HG02943 (cell line): ENCODE measurements around the gene GTF3C6.
"Not testable (repeated sequence)": the region's sequence is repeated elsewhere in the genome, so short reads cannot be mapped to it uniquely, and the experiment has no call there.

ENCODE experiments used
- ATAC-seq: cut with Tn5 transposase; IDR thresholded peaks from one replicate; pipeline ENCODE4 v1.9.1; 2021; ENCODE audit warnings: mild to moderate bottlenecking, low read depth, moderate library complexity; ENCODE audit not compliant: unreplicated experiment

GTF3C6 gene

DNA sequence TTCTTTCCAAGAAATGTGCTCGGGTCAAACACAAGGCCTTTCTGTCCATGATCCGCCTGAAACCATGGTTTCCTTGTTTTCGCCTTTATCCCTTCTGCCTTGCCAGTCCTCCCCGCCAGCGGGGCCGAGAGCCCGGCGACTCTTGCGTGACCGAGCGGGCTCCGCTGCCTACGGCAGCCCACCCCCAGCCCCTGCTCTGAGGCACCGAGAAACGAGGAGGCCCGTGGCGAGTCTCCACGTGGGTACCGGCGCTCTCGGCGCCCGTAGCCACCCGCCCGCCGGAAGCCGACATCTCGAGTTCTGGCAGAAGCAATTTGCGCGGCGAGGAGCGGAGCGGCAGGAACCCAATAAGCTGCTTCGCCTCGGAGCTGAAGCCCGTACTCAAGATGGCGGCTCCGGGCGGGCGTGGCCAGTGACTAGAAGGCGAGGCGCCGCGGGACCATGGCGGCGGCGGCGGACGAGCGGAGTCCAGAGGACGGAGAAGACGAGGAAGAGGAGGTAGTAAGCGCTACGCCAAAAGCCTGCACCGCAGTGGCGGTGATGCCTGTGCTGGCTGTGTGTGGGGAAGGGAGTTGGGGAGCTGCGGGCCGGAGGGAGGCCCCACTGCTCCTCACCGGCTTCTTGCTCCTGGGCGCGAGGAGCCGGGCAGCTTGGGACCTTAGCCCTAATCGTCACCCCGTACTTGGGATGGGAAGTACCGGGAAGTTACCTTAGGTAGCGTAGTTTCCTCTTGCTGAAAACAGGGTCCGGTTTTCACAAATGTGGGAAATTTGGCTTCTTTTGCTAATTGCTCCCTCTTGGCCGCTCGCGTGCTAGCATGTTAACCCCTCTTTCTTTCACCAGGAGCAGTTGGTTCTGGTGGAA, at the start of gene GTF3C6:
GTF3C6 (plus strand) TSS at position 378 of the 864 bp plus-strand sequence; CDS start at position 442, 64 bp downstream.
- peak; percentile 98 for ATAC-seq

- no peak for ATAC-seq
These were observed 27.7 kb upstream of the GTF3C6 start for GRCh38 chr6:110930781-110931180.

DNA sequence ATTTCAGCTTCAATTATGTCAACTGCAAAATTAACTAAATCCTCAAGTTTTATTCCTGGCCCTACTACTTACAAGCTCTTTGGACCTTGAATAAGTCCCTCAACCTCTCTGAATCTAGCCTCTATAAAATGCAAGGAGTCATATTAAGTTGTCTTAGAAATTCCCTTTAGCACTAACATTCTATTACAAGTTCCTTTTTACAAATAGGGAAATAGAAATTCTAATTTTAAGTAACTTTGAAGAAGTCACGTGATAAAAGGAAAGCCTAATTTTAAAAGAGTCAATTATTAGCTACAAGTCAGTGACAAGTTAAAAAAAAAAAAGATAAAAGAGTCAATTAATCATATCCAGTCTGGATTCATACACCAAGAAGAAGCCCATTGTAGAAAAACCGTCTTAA, 24.6 kb upstream of the GTF3C6 start:
- ATAC-seq: no peak

- no peak for ATAC-seq
These were observed 24.1 kb upstream of the GTF3C6 start for GRCh38 chr6:110934381-110934898.

DNA sequence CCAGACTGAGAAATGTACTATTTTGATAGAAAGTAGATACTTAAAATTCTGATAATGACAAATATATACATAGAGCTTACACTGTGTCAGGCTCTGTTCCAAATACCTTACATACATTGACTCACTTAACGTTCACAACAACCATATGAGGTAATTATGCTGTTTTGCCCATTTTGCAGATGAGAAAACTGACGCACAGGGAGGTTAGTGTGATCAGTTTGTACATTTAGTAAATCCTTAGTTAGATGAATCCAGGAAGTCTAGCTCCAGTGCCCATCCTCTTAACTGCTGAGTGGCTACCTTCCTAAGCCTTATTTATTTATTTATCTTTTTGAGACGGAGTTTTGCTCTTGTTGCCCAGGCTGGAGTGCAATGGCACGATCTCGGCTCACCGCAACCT, 23.3 kb upstream of the GTF3C6 start:
- ATAC-seq: no peak

DNA sequence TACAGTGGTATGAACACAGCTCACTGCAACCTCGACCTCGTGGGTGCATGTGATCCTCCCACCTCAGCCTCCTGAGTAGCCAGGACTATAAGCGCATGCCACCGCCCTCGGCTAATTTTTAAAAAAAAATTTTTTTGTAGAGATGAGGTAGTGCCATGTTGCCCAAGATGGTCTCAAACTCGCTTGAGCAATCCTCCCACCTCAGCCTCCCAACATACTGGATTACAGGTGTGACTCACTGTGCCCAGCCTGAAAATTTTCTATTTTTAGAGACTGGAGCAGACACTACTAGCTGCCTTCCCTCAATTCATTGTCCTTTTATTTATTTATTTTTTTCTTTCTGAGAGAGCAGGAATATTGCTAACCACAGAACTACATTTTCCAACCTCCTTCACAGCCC, 20.3 kb upstream of the GTF3C6 start:
- no peak for ATAC-seq

- ATAC-seq: no peak
These were observed 18.9 kb upstream of the GTF3C6 start for GRCh38 chr6:110939429-110940200.

DNA sequence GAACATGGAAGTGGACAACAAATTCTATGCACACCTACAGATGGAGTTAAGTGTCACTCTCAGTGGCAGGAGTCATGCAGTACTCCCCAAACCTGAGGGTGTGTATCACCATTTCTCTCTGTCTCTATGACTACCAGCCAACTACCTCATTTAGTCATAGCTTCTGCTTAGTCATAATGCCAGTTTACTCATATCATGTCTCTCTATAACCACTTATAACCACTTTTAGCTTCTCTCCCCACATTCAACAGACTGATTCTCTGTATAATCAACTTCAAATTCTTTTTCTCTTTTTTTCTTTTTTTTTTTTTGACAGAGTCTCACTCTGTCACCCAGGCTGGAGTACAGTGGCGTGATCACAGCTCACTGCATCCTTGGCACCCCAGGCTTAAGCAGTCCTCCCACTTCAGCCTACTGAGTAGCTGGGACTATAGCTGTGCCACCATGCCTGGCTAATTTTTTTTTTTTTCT, 13.8 kb upstream of the GTF3C6 start:
- ATAC-seq: peak; percentile 97

- ATAC-seq: no peak
These were observed 12.0 kb upstream of the GTF3C6 start for GRCh38 chr6:110946498-110946897.

- ATAC-seq: no peak
These were observed 8.7 kb upstream of the GTF3C6 start for GRCh38 chr6:110949679-110950285.

DNA sequence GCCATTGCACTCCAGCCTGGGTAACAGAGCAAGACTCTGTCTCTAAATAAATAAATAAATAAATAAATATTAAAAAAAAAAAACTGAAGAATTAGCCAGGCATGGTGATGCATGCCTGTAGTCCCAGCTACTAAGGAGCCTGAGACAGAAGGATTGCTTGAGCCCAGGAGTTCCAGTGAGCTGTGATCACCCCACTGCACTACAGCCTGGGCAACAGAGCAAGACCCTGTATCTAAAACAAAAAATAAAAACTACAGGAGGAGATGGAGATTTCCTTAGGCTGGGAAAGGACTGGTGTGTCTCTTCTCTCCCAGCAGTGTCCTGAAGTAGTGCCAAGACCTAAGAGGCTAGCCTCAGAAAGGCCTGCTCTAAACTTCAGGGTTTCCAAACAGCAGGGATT, 8.1 kb upstream of the GTF3C6 start:
- no peak for ATAC-seq

DNA sequence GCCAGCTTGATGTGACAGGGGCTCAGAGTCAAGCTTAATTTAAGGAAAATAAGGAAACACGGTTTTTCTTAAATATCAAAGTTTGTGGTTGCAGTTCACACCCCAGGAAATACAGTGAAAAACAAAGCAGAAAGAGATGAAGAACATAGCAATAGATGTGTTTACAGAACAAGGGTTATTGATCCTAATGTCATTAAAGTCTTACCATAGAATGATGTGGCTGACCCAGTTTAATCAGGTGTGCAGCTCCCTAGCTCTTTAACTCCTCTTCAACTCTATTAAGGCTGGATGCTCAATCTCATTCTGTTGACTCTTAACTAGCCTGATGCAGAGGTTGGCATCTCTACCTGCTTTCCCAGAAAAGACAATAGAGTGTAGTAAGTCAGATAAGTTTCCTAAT, 7.5 kb upstream of the GTF3C6 start:
- ATAC-seq: no peak

DNA sequence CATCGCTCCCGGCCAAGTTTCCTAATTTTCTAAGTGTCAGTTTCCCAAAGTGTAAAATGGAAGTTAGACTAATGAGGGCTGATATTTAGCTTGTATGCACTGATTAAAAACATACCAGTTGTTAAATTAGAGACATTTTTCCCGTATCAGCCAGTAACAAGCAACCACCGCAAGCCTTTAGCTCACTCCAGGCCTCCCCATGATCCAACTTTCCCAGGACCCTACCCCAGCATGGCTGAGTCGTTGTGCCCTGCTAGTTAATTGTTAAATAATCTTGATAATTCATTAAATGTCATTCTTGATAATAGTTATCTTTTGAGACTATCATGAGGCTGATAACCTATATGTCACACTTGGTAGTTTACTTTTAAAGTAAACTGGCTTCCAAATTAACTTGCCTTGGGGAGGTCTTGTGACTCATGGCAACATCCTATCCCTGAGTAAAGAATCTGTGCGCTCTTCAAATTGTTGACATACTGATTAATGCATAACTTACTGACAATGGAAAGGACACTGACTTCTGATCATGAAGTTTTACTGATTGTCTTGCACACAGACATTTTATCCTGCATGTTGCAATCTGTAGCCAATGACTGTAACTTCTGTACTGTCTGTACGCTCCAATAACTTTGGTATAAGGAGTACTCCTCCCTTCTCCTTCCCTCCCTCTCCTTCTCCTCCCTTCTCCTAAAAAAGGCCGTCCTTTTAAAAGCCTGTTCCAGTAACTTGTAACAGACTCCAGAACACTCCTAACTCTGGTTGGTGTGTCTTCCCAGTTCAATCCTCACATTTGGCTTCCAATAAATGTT, 6.3 kb upstream of the GTF3C6 start:
- ATAC-seq: no peak

- no peak for ATAC-seq
These were observed 4.7 kb upstream of the GTF3C6 start for GRCh38 chr6:110953633-110954303.

GRCh38 chr6:110960014-110960390, 1.5 kb downstream of the GTF3C6 start:
- no peak for ATAC-seq

GRCh38 chr6:110962636-110963035, 4.1 kb downstream of the GTF3C6 start:
- not testable (repeated sequence) for ATAC-seq

DNA sequence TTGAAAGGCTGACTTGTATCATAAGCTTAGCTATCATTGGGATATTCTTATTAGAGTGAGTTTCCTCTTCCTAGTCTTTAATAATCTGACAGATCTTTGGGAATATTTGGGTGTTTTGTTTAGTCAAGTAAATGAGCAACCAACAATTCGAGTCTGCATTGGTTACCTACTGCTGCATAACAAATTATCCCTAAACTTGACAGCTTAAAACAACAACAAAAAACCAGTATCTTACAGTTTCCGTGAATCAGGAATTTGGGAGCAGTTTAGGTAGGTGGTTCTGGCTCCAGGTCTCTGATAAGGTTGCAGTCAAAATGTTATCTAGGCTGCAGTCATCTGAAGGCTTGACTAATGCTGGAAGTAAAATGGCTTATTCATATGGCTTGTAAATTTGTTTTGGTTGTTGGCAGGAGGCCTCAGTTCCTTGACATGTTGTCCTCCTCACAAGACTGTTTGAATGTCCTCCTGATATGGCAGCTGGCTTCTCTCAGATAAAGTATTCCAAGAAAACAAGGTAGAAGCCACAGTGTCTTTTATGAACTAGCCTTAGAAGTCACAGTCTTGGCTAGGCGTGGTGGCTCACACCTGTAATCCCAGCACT, 7.2 kb downstream of the GTF3C6 start:
- ATAC-seq: no peak

- ATAC-seq: not testable (repeated sequence)
These were observed 10.2 kb downstream of the GTF3C6 start for GRCh38 chr6:110968661-110969060.

GRCh38 chr6:110971468-110971867, 13.0 kb downstream of the GTF3C6 start:
- ATAC-seq: no peak
